ACHN (cell line): ENCODE measurements around the gene FAM222B.
"Not testable (repeated sequence)": the region's sequence is repeated elsewhere in the genome, so short reads cannot be mapped to it uniquely, and the experiment has no call there.

ENCODE experiments used
- DNase-seq: peaks from one replicate; pipeline ENCODE4 v3.0.0-alpha.2; 2015
- in situ Hi-C: cut with HindIII; loops from 2 replicates; pipeline ENCODE4 v1.10.0; 2017; ENCODE audit warnings: low sequenced_read_pairs, low pct_ligation_motif_present, low pct_unique_long_range_greater_than_20kb

FAM222B gene

DNA sequence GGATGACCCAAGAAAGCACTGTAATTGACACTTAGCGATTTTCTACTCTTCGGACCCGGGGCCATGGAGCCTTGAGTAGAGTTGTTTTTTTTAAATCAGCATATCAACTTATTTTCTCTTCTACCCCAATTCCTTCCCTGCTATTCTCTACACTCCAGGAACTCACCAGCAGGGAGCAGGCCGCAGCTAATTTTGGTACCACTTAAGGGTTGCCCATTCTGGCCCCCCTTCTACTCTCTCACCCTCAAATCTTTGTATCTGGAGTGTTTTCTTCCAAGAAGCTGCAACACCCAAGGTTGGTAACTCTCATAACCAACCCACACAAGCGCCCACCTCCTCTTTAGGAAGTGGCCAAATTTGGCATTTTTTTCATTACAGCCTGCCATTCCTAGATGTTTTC is 6.7 kb upstream of the FAM222B start:
- in situ Hi-C loops = no loop called here
- peak; percentile 19 for DNase-seq

DNA sequence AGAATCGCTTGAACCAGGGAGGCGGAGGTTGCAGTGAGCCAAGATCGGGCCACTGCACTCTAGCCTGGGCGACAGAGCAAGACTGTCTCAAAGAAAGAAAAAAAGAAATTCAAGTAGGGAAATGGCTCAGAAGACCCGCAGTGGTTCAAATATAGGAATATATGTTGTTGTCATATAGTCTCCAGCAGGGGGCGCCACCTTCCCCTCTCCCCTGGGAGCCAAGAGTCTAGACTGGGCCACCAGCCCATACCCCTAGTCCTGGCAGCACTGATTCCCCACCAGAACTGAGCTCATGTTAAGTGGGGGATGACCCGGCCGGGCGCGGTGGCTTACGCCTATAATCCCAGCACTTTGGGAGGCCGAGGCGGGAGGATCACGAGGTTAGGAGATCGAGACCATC is 6.1 kb upstream of the FAM222B start:
- DNase-seq = peak; percentile 19
- in situ Hi-C loops = not testable (repeated sequence)

DNA sequence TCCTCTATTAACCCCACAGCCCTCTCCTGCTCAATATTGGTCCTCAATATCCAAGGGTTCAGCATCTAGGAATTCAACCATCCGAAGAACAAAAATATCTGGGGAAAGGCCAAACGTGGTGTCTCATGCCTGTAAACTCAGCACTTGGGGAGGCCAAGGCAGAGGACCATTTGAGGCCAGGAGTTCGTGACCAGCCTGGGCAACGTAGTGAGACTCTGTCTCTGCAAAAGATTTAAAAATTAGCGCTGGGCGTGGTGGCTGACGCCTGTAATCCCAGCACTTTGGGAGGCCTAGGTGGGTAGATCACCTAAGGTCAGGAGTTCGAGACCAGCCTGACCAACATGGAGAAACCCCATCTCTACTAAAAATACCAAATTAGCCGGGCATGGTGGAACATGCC is 4.1 kb upstream of the FAM222B start:
- in situ Hi-C loops, DNase-seq: not testable (repeated sequence)

DNA sequence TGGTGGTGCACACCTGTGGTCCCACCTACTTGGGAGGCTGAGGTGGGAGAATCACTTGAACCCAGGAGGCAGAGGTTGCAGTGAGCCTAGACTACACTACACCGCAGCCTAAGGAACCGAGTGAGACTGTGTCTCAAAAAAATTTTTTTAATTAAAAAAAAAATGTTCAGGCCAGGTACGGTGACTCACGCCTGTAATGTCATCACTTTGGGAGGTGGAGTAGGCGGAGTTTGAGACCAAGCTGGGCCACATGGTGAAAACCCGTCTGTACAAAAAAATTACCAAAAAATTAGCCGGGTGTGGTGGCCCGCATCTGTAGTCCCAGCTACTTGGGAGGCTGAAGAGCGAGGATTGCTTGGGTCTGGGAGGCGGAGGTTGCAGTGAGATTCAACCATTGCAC is 3.6 kb upstream of the FAM222B start:
- DNase-seq = no peak
- in situ Hi-C loops = no loop called here

DNA sequence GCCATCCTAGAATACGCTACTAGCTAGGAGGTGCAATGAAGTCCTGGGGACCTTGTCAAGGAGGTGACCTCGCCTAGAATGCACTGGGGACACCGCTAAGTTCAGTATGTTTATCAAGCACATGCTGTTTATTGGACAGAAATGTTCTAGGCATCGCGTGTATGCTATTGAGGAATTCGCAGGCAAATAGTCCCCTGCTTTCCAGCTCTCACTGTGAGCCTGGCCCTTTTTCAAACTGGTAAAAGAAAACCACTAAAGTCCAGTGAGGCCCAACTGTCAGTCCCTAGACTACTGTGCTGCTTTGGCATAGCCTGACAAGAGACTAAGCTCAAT is 1.2 kb upstream of the FAM222B start:
- in situ Hi-C loops = no loop called here
- no peak for DNase-seq

DNA sequence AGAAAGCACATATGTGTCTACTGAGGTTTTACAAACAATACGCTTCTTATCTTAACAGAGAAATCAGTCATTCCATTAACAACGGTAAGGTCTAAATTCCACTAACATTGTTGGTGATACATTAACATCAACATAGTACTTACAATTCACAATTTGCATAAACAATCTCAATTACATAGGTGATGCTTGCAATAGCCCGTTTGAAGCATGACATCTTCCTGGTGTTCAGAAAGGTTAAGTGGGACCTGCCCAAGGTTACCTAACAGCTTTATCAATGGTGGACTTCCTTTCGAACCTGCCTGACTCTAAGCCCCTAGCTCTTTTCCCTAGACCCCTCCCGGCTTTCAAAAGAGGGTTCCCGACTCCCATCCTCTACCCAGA is 699 bp downstream of the FAM222B start:
- DNase-seq = no peak
- in situ Hi-C loops = no loop called here

DNA sequence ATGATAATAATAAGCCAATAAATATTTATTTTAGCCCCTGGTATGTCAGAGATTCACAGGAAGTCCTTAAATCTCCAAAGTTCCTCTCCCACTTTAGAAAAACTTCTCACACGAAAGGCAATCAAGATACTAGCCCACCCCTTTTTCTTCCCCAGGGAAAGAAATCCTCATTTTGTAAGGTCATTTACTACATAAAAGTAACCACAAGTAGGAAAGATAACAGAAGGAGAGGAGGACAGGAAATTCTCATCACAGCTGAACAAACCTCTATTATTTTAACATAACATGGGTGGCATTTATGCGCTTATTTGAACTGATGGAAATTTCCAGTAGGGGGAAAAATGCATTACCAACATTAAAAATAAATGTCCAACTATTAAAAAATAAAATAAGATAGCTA is 3.4 kb downstream of the FAM222B start:
- in situ Hi-C loops = no loop called here
- no peak for DNase-seq

- in situ Hi-C loops, DNase-seq: not testable (repeated sequence)
Measured at GRCh38 chr17:28836541-28836940, 6.0 kb downstream of the FAM222B start.

- DNase-seq = no peak
- in situ Hi-C loops = loop anchor here (5.0 kb wide), 1 partner anchor 33 kb away; no protein-coding TSS in a partner anchor
Measured at GRCh38 chr17:28834420-28834819, 8.2 kb downstream of the FAM222B start.

GRCh38 chr17:28828294-28829040 is 14.1 kb downstream of the FAM222B start:
- DNase-seq = no peak
- in situ Hi-C loops = no loop called here

GRCh38 chr17:28827672-28828071 is 14.9 kb downstream of the FAM222B start:
- no peak for DNase-seq
- in situ Hi-C loops = no loop called here

DNA sequence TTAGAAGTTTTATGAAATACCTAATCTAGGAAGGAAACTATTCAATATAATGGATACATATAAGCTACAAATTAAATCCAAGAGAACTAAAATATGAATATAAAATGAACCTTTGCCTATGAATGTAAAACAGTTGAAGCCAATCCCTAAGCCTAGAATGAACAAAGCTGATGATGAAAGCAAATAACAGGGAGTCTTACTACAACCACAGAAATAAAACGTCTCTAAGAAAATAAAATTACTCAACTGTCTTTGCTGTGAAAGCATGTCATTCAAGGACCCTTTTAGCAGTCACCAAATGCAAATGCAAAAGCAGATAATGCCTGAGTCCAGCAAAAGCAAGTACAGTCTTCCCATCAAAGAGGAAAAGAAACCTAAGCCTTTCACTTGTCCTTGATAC is 23.0 kb downstream of the FAM222B start:
- DNase-seq = no peak
- in situ Hi-C loops = no loop called here

- no peak for DNase-seq
- in situ Hi-C loops = no loop called here
Measured at GRCh38 chr17:28818819-28819221, 23.8 kb downstream of the FAM222B start.

GRCh38 chr17:28816540-28816939 is 26.1 kb downstream of the FAM222B start:
- no peak for DNase-seq
- in situ Hi-C loops = no loop called here

DNA sequence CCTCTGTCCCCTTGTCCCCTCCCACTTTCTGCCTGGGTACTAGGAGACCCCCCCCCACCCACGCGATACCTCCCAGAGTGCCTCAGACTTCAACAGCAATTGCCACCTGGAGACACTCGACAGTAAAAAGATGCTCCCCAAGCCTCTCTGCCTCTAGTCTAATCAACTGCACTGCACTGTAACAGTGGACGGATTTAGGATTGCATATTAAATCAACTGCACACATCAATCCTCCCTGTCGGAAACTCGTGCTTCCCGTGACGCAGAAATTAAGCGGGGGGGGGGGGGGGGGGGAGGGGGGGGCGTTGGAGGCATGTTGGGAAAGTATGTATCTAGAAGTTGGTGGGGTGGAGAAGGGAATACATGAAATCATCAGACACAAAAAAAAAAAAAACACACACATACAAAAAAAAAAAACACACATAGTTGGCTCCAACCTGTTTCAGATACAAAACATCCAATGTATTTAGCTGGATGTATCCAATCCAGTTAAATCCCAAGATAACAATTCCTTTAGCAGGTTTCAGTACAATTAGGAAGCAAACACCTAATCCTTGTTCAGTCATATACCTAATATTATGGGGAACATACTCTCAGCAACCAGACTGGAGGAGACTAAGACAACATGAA is 29.7 kb downstream of the FAM222B start:
- DNase-seq = peak; percentile 56
- in situ Hi-C loops = no loop called here

- in situ Hi-C loops = no loop called here
- peak; percentile 98 for DNase-seq
Measured at GRCh38 chr17:28812091-28812747, 30.4 kb downstream of the FAM222B start.

- peak; percentile 89 for DNase-seq
Measured at GRCh38 chr17:28811651-28812090, 30.9 kb downstream of the FAM222B start.

GRCh38 chr17:28810437-28810836 is 32.2 kb downstream of the FAM222B start:
- in situ Hi-C loops = no loop called here
- no peak for DNase-seq

More at GRCh38 chr17:28811651-28812090, 30.9 kb downstream of the FAM222B start:
- in situ Hi-C loops = no loop called here

DNA sequence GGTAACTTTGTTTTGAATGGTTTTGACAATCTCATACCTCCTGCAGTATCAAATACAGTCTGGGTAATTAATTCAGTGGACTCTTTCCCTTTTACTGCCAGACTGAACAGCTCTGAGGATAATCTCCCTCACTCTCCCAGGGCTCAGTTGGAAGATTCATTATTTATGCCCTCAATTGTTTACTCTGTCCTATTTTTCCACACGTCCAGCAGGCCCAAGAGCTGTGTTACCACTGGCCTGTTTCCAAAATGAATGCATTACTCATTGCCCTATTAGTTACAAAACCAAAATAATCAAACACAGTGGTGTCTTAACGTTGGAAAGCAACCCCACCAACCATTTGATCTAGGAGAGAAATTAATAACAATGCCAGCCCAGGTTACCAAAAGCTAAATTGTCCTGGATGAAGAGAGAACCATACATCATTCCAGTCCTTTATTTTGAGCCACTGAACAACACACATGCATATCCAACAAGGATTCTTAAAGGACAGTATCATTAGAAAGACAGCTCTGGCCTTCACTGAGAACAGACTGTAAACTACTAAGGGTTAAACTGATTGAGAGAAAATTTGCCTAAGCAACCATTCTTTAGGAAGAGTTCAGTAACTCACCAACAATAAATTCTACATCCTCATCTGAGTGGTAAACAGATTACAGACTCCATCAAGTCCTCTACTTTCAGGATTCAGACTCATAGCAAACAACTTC is 34.5 kb downstream of the FAM222B start:
- peak; percentile 48 for DNase-seq
- in situ Hi-C loops = no loop called here
